ENCODE measurements around the gene METTL3.
"Not testable (repeated sequence)": the region's sequence is repeated elsewhere in the genome, so short reads cannot be mapped to it uniquely, and the experiment has no call there.

The METTL3 gene

GRCh38 chr14:21510735-21511657, at the start of gene METTL3:
Gene METTL3 (minus strand): TSS chr14:21511340. CDS start chr14:21511223, 117 bp downstream.
- peak; percentile 89 to 93 for DNase-seq

- no peak for DNase-seq
These were observed 47.6 kb upstream of the METTL3 start for GRCh38 chr14:21558703-21559170.

- DNase-seq = peak; percentile 73 to 82
These were observed 46.2 kb upstream of the METTL3 start for GRCh38 chr14:21557084-21557901.

- no peak for DNase-seq
These were observed 45.4 kb upstream of the METTL3 start for GRCh38 chr14:21556378-21557083.

- no peak for DNase-seq
These were observed 42.1 kb upstream of the METTL3 start for GRCh38 chr14:21553266-21553665.

- not testable (repeated sequence) for DNase-seq
These were observed 33.4 kb upstream of the METTL3 start for GRCh38 chr14:21544588-21544987.

GRCh38 chr14:21543963-21544362, 32.8 kb upstream of the METTL3 start:
- DNase-seq = no peak

- DNase-seq = no peak
These were observed 32.4 kb upstream of the METTL3 start for GRCh38 chr14:21543521-21543960.

- no peak for DNase-seq
These were observed 30.4 kb upstream of the METTL3 start for GRCh38 chr14:21541413-21542074.

GRCh38 chr14:21539189-21539940, 28.2 kb upstream of the METTL3 start:
- no peak for DNase-seq

- DNase-seq = no peak
These were observed 25.9 kb upstream of the METTL3 start for GRCh38 chr14:21537090-21537424.

- no peak for DNase-seq
These were observed 25.4 kb upstream of the METTL3 start for GRCh38 chr14:21536418-21537089.

- DNase-seq = no peak
These were observed 24.6 kb upstream of the METTL3 start for GRCh38 chr14:21535545-21536417.

GRCh38 chr14:21534576-21534975, 23.4 kb upstream of the METTL3 start:
- DNase-seq = no peak

- DNase-seq = no peak
These were observed 22.2 kb upstream of the METTL3 start for GRCh38 chr14:21533294-21533693.

- no peak for DNase-seq
These were observed 18.4 kb upstream of the METTL3 start for GRCh38 chr14:21529515-21529914.

GRCh38 chr14:21528381-21529348, 17.5 kb upstream of the METTL3 start:
- no peak for DNase-seq

GRCh38 chr14:21527318-21527679, 16.2 kb upstream of the METTL3 start:
- no peak for DNase-seq
